Large intestine (tissue), 3 donors: Measurements from ENCODE around the gene PIPOX. TPM values are rescaled to one million over a fixed set of nuclear protein-coding genes. Genes with fewer than 3 reads are reported as not detected.
"Not testable (repeated sequence)": the region's sequence is repeated elsewhere in the genome, so short reads cannot be mapped to it uniquely, and the experiment has no call there.

Experiments used
- DNase-seq, 2 donors: peaks; one replicate each; pipeline versions ENCODE4 v3.0.0 to v3.0.0-alpha.2; 2013
- H3K27ac ChIP-seq: one replicate; pipeline ENCODE4 v1.5.1; 2013; ENCODE audit warnings: low read length
- H3K27me3 ChIP-seq: 2 replicates; pipeline ENCODE4 v1.6.1; 2013; ENCODE audit warnings: low read length; ENCODE audit not compliant: control insufficient read depth, insufficient read depth
- H3K36me3 ChIP-seq: 2 replicates; pipeline ENCODE4 v1.6.1; 2013; ENCODE audit warnings: low read length; ENCODE audit not compliant: control insufficient read depth, insufficient read depth
- H3K4me1 ChIP-seq: one replicate; pipeline ENCODE4 v1.6.1; 2013; ENCODE audit warnings: low read length; ENCODE audit not compliant: control insufficient read depth, insufficient read depth
- H3K4me3 ChIP-seq: one replicate; pipeline ENCODE4 v1.5.1; 2013; ENCODE audit warnings: low read length
- H3K9me3 ChIP-seq: one replicate; pipeline ENCODE4 v1.6.1; 2013; ENCODE audit warnings: mild to moderate bottlenecking, low read depth, low read length, moderate library complexity; ENCODE audit not compliant: control insufficient read depth
- WGBS: methylation state at CpG from one replicate; pipeline ENCODE4 v1.1.5; 2013; ENCODE audit warnings: low lambda C conversion rate; ENCODE audit not compliant: insufficient coverage; 5-methylcytosine and 5-hydroxymethylcytosine counted together
- polyA plus RNA-seq: library from polyadenylated mRNA; unstranded; fragments of 120-200 nt; gene quantifications from one replicate; pipeline ENCODE4 v1.2.1, GENCODE V29; 2013

The PIPOX gene
- polyA plus RNA-seq, 1 donor, result 51.5 TPM

- Histone ChIP-seq H3K27ac (no peak overlapping the region), H3K4me1 (peaks cover 3% of the 10 kb centered on the region), H3K9me3 (peaks cover 6% of the 10 kb centered on the region), H3K36me3 (peaks cover 81% of the 10 kb centered on the region), H3K27me3 (no peaks in the 10 kb centered on the region), H3K4me3 (no peak overlapping the region)
- WGBS, result 98% methylated on average over 7 of the region's 14 CpGs
- no peak for DNase-seq
These were observed 38.0 kb downstream of the PIPOX start for GRCh38 chr17:29080965-29081364.

DNA sequence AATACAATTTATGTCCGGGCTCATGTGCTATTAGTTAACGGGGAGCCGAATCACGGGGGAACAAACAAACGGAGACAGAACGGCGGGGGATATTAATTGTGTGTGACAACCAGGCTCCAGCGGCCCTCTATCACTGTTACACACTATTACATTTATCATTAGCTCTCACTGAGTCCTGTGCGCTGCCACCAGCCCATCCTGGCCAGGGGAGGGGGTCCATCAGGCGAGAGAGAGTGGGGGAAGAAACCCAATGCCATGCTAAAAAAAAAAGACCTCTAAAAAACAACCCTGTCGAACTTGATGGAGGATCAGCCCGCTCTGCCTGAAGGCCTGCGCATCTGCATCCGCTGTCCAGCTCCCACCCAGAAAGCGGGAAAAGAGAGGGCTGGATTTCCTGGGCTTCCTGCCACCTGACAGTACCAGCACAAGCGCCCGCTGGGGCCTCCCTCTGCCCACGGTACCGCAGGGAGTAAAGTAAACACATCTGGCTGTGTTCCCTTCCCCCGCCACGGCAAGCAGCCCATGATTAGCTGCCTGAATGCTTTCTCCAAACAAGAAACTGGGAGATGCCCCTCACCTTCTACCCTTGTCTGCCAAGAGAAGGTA is 41.7 kb downstream of the PIPOX start:
- WGBS, result no CpG with 5 or more reads among the region's 21 CpGs
- no peaks in the 10 kb centered on the region for H3K27me3 ChIP-seq
- H3K4me3 ChIP-seq, result no peak overlapping the region
- H3K36me3 ChIP-seq, result peaks cover 79% of the 10 kb centered on the region
- peak overlapping the region; percentile 21 for H3K27ac ChIP-seq
- H3K4me1 ChIP-seq, result peaks cover 3% of the 10 kb centered on the region
- peaks cover 6% of the 10 kb centered on the region for H3K9me3 ChIP-seq
- DNase-seq, result peak; percentile 18 to 26

- peaks cover 79% of the 10 kb centered on the region for H3K36me3 ChIP-seq
- H3K9me3 ChIP-seq, result peaks cover 5% of the 10 kb centered on the region
- DNase-seq, result no peak
- no CpG with 5 or more reads among the region's 12 CpGs for WGBS
- H3K27me3 ChIP-seq, result no peaks in the 10 kb centered on the region
- H3K27ac ChIP-seq, result no peak overlapping the region
- H3K4me3 ChIP-seq, result no peak overlapping the region
- H3K4me1 ChIP-seq, result peaks cover 3% of the 10 kb centered on the region
These were observed 42.3 kb downstream of the PIPOX start for GRCh38 chr17:29085223-29085622.

DNA sequence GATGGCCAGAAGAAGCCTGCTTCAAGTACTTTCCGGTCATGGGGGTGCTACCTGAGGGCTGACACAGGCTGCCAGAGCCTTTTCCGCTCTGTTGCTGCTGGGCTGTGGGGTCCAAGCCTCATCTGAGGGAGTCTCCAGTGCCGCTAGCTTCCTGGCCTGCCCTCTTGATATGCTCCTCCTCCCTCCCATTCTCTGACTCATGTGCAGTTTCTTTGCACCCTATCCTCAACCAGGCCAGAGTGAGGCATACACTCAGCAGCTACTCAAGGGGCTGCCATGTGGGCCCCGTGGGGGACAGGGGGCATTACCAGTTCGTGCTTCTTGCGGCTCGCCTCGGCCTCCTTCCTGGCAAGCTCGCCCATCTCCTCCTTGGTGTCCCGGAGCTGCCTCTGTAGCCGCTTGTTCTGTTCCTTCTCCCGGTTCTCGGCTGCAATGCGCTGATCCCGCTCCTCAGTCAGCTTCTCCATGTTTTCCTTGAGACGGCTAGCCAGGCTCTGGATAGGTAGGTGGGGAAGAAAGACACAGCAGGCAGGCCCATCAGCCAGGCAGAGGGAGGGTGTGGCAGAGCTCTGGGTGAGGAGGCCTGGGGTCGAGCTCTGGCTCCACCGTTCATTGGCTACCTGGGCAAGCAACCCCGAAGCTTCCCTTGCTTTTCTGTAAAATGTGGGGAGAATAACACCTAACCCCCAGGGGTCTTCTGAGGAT is 43.8 kb downstream of the PIPOX start:
- peaks cover 3% of the 10 kb centered on the region for H3K4me1 ChIP-seq
- no peak overlapping the region for H3K27ac ChIP-seq
- no peak for DNase-seq
- no CpG with 5 or more reads among the region's 19 CpGs for WGBS
- peaks cover 83% of the 10 kb centered on the region for H3K36me3 ChIP-seq
- H3K4me3 ChIP-seq, result no peak overlapping the region
- H3K27me3 ChIP-seq, result no peaks in the 10 kb centered on the region
- no peaks in the 10 kb centered on the region for H3K9me3 ChIP-seq

DNA sequence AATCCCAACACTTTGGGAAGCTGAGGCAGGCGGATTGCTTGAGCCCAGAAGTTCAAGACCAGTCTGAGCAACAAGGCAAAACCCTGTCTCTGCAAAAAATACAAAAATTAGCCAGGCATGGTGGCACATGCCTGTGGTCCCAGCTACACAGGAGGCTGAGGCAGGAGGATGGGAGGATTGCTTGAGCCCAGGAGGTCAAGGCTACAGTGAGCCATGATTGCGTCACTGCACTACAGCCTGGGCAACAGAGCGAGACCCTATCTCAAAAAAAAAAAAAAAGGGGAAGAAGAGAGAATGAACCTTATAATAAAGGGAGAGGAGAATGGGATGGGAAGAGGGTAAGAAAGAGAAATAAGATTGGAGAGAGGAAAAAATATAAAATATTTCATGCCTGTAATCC is 45.8 kb downstream of the PIPOX start:
- not testable (repeated sequence) for H3K27ac ChIP-seq, H3K27me3 ChIP-seq
- peaks cover 86% of the 10 kb centered on the region for H3K36me3 ChIP-seq

GRCh38 chr17:29089601-29090044 is 46.7 kb downstream of the PIPOX start:
- Histone ChIP-seq H3K4me1 (peaks cover 3% of the 10 kb centered on the region), H3K9me3 (no peaks in the 10 kb centered on the region), H3K4me3 (no peak overlapping the region), H3K27ac (peak overlapping the region; percentile 45), H3K36me3 (peaks cover 86% of the 10 kb centered on the region), H3K27me3 (no peaks in the 10 kb centered on the region)
- WGBS, result no CpG with 5 or more reads among the region's 20 CpGs
- DNase-seq, result no peak

More for the DNA sequence above, 45.8 kb downstream of the PIPOX start:
- 100% methylated on average over 2 of the region's 3 CpGs for WGBS
- DNase-seq, H3K9me3 ChIP-seq, H3K4me3 ChIP-seq, H3K4me1 ChIP-seq: not testable (repeated sequence)

DNA sequence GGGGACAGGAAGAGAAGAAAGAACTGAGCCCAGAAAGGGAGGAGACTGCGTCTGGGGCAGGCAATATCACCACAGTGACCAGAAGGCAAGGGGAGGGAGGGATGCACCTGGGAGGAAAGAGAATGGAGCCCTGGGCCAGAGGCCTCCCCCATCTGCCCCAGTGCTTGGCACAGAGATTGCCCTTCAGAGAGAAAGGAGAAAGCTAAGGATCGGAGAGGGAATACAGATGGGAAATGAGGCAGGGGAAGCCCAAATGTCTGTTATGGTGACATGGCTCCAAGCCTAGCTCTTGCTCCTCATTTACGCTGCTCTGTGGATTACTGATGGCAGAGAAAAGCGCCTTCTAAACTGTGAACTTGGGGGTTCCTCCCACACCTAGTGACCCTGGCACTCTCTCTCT is 47.2 kb downstream of the PIPOX start:
- Histone ChIP-seq H3K27ac (peak overlapping the region; percentile 45), H3K4me1 (peaks cover 3% of the 10 kb centered on the region), H3K36me3 (peaks cover 88% of the 10 kb centered on the region), H3K27me3 (no peaks in the 10 kb centered on the region), H3K9me3 (no peaks in the 10 kb centered on the region), H3K4me3 (no peak overlapping the region)
- no CpG with 5 or more reads among the region's 4 CpGs for WGBS
- no peak for DNase-seq

GRCh38 chr17:29090750-29091605 is 48.0 kb downstream of the PIPOX start:
- no CpG with 5 or more reads among the region's 12 CpGs for WGBS
- H3K4me1 ChIP-seq, result no peaks in the 10 kb centered on the region
- H3K27me3 ChIP-seq, result no peaks in the 10 kb centered on the region
- no peak overlapping the region for H3K4me3 ChIP-seq
- H3K9me3 ChIP-seq, result no peaks in the 10 kb centered on the region
- H3K27ac ChIP-seq, result no peak overlapping the region
- no peak for DNase-seq
- peaks cover 88% of the 10 kb centered on the region for H3K36me3 ChIP-seq

DNA sequence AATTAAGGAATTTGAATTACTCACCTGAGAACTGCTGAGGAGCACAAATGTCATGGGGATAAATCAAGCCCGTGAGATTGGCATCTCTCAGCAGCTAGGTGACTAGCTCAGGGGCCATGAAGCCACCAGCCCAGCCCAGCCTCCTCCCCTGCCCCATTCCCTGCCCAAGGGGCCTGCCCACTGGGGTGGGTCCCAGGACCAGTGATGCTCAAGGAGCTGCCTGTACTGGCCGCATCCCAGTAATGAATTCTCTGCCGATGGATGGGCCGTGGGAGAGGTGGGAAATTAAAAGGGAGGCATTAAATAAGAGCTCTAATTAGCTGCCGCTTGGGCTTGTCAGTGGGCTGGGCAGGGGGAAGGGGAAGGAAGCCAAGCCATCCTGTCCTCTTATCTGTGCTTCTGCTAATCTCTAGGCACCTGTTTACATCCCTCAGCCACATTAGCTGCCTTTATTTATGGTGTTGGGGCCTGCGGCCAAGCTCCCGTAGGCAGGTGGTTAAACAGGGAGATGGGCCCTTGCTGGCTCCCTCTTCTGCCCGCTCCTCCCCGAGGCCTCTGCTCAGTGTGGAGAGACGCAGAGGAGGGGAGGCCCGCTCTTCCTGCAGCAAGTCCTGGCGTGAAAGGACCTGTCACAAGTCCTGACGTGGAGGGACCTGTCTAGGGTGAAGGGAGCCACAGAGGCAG is 48.8 kb downstream of the PIPOX start:
- no peaks in the 10 kb centered on the region for H3K4me1 ChIP-seq

More for the DNA sequence above, 48.8 kb downstream of the PIPOX start:
- Histone ChIP-seq H3K9me3 (no peaks in the 10 kb centered on the region), H3K27me3 (no peaks in the 10 kb centered on the region), H3K36me3 (peaks cover 87% of the 10 kb centered on the region), H3K4me3 (no peak overlapping the region), H3K27ac (no peak overlapping the region)
- DNase-seq, result no peak
- no CpG with 5 or more reads among the region's 13 CpGs for WGBS
